Kidney epithelial cell (primary cell): ENCODE measurements around the gene NRSN2. TPM values are rescaled to one million over a fixed set of nuclear protein-coding genes. Genes with fewer than 3 reads are reported as not detected.
A peak's percentile ranks its signal among the peaks of the same experiment; 100 is the strongest.

Experiments used
- DNase-seq: peaks from one replicate; pipeline ENCODE4 v3.0.0-alpha.2; 2010; ENCODE audit warnings: low read depth
- H3K27me3 ChIP-seq: 2 replicates; pipeline ENCODE4 v1.6.0; 2011; ENCODE audit warnings: low read length; ENCODE audit not compliant: control insufficient read depth, insufficient read depth
- H3K36me3 ChIP-seq: 2 replicates; pipeline ENCODE4 v1.5.1; 2011; ENCODE audit warnings: low read length; ENCODE audit not compliant: control insufficient read depth, insufficient read depth
- H3K4me3 ChIP-seq: 2 replicates; pipeline ENCODE4 v1.5.1; 2011; ENCODE audit warnings: low read depth, mild to moderate bottlenecking, control low read depth, low read length
- CTCF ChIP-seq: IDR thresholded peaks from 2 replicates; pipeline ENCODE4 v1.5.1; 2011; ENCODE audit warnings: mild to moderate bottlenecking, moderate library complexity, low read length, control low read depth, inconsistent platforms; ENCODE audit not compliant: insufficient read depth, poor library complexity, severe bottlenecking
- total RNA-seq: library from RNA; depleted of rRNA; stranded (reverse); fragments of >200 nt; gene quantifications from 2 replicates; pipeline ENCODE4 v1.2.3, GENCODE V29; 2015

The NRSN2 gene
- total RNA-seq, 1 donor from 2014 or later = 36.9 TPM

GRCh38 chr20:400128-400453 is 53.2 kb downstream of the NRSN2 start:
- Histone ChIP-seq H3K36me3 (peaks cover 4% of the 10 kb centered on the region), H3K27me3 (no peaks in the 10 kb centered on the region), H3K4me3 (no peak overlapping the region)
- no peak for DNase-seq
- no peak for TF ChIP-seq CTCF

- H3K27me3 ChIP-seq = no peaks in the 10 kb centered on the region
- no peak overlapping the region for H3K4me3 ChIP-seq
- H3K36me3 ChIP-seq = peaks cover 4% of the 10 kb centered on the region
- DNase-seq = no peak
- no peak for TF ChIP-seq CTCF
Measured at GRCh38 chr20:400454-401275, 53.8 kb downstream of the NRSN2 start.

DNA sequence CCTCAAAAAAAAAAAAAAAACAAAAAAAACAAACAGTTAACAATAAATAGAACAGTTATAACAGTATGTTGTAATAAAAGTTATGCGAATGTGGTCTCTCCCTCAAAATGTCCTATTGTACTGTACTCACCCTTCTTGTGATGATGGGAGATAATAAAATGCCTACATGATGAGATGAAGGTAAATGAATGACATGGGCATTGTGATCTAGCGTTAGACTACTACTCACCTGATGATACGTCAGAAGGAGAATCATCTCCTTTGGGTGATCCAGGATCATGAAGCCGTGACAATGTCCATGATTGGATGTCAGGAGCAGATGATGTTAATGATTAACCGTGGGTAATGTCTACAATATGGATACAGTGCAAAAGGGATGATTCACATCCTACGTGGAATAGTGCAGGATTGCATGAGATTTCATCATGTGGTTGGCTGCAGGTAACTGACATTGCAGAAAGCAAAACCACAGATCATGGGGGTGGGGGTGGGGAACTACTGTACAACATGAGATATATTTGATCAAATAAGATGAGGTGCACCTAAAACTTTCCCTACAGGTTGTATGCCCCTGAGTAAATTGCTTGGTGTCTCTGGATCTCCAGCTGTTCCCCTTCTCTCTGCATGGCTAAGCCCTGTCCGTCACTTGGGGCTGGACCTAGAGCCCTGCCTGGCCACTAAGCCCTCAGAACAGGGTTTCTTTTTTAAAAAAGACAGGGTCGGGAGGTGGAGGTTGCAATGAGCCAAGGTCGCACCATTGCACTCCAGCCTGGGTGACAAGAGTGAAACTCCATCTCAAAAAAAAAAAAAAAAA is 55.0 kb downstream of the NRSN2 start:
- peaks cover 1% of the 10 kb centered on the region for H3K36me3 ChIP-seq
- no peak for TF ChIP-seq CTCF
- peak; percentile 100 for DNase-seq
- no peak overlapping the region for H3K4me3 ChIP-seq
- no peaks in the 10 kb centered on the region for H3K27me3 ChIP-seq

- DNase-seq = no peak
- no peak for TF ChIP-seq CTCF
- Histone ChIP-seq H3K36me3 (peaks cover 1% of the 10 kb centered on the region), H3K27me3 (no peaks in the 10 kb centered on the region), H3K4me3 (no peak overlapping the region)
Measured at GRCh38 chr20:402496-402885, 55.6 kb downstream of the NRSN2 start.

GRCh38 chr20:402898-403581 is 56.1 kb downstream of the NRSN2 start:
- no peak overlapping the region for H3K4me3 ChIP-seq
- no peaks in the 10 kb centered on the region for H3K27me3 ChIP-seq
- TF ChIP-seq CTCF = no peak
- DNase-seq = no peak
- peaks cover 1% of the 10 kb centered on the region for H3K36me3 ChIP-seq
